Right ventricle myocardium superior (tissue), 1 donor: Measurements from ENCODE around the gene USF1. TPM values are rescaled to one million over a fixed set of nuclear protein-coding genes. Genes with fewer than 3 reads are reported as not detected.
A peak's percentile ranks its signal among the peaks of the same experiment; 100 is the strongest.
"Not testable (repeated sequence)": the region's sequence is repeated elsewhere in the genome, so short reads cannot be mapped to it uniquely, and the experiment has no call there.

Experiments used
- ATAC-seq: fragments of 200-7000 bp; cut with Tn5 transposase; one replicate; pipeline ENCODE4 v1.9.1; 2020; ENCODE audit warnings: mild to moderate bottlenecking; ENCODE audit not compliant: poor library complexity
- DNase-seq: peaks from one replicate; pipeline ENCODE4 v3.0.0-alpha.2; 2020
- intact Hi-C: fragments of 100-400 bp; cut with DNase I; formaldehyde crosslinking; loops from one replicate; pipeline ENCODE4 v1.11.2; 2022
- total RNA-seq: library from RNA; stranded (reverse); fragmentation: NEBNext Ultra II Directional; extraction: Animal tissue kit (Norgen Biotek cat#: 25700); gene quantifications from one replicate; pipeline ENCODE4 v1.2.1, GENCODE V29; 2021
- donor health status: DM: no; HTN: yes; CAD: no; lungs with severe emphysema.

Gene USF1
- total RNA-seq, 1 donor from 2014 or later: 28.4 TPM

DNA sequence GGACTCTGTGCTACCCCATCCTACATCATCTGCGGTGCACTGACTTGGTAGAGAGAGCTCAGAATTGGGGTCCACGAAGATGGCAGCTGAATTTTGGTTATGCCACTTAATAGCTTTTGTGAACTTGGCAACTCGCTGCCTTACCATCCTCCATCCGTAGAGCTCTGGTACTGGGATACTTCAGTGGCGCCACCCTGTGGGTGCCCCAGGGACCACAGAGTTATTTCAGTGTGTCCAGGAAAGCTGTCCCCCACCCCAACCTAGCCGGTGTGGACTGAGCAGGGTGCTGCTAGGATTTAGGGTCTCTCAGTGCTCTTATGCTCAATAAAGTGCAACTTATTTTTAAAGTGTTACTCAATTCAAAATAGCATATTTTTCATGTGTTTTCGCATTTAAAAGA, 9.0 kb upstream of the USF1 start:
- no peak for DNase-seq
- intact Hi-C loops: no loop called here

DNA sequence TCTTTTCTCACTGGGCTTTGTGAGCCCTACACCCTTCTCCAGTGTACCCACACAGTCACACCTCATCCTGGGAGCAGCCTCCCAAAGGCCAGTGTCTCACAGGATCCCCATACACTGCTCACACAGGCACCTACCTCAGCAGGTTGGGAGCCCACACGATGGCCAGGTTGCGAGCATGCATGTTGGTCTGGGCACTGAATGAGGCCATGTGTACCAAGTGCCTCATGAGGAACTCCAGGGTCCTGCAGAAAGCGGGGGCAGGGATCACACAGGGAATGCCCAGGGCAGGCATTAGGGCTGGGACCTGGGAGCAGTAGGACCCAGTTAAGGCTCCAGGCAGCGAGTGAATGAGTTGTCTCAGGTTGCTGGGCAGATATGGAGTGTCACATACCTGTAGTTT, 8.5 kb upstream of the USF1 start:
- ATAC-seq (no peak), DNase-seq (no peak)
- intact Hi-C loops: no loop called here

More for the DNA sequence above, 9.0 kb upstream of the USF1 start:
- ATAC-seq: no peak

DNA sequence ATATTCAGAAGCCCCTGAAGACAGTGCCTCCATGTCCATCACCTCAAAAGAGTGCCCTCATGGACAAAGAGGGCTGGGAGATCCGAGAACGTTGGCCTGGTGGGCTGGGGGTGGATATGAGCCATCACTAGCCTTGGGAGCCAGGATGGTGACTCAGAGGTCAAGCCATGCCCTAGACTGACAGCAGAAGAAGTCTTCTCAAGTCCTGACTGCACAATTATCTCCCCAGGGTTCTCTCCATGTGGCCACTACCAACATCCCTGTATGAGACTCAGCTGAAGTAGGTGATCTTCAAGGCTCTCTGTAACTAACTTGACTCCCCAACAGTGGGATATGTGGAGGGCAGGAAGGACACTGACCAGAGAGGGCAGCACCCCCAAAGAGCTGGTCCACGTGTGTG, 7.1 kb upstream of the USF1 start:
- DNase-seq (no peak), ATAC-seq (no peak)
- intact Hi-C loops: no loop called here

DNA sequence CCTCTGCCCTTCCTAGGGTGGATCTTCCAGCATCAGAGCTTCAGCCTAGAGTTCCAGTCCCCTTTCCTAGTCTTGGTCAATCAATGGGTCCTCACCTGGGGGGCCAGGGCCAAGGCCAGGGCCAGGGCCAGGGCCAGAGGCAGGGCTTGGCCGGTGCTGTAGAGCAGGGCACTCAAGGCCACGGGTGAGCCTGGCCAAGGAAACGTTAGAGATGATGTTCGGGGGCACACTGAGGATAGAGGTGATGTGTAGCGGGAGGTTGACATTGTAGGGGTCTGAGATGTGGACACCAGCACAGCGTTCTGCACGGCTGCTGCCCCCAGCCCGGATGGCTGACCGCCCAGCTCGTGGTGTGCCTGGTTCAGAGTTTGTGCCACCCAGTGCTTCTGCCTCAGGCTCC, 5.4 kb upstream of the USF1 start:
- no peak for ATAC-seq
- intact Hi-C loops: no loop called here

DNA sequence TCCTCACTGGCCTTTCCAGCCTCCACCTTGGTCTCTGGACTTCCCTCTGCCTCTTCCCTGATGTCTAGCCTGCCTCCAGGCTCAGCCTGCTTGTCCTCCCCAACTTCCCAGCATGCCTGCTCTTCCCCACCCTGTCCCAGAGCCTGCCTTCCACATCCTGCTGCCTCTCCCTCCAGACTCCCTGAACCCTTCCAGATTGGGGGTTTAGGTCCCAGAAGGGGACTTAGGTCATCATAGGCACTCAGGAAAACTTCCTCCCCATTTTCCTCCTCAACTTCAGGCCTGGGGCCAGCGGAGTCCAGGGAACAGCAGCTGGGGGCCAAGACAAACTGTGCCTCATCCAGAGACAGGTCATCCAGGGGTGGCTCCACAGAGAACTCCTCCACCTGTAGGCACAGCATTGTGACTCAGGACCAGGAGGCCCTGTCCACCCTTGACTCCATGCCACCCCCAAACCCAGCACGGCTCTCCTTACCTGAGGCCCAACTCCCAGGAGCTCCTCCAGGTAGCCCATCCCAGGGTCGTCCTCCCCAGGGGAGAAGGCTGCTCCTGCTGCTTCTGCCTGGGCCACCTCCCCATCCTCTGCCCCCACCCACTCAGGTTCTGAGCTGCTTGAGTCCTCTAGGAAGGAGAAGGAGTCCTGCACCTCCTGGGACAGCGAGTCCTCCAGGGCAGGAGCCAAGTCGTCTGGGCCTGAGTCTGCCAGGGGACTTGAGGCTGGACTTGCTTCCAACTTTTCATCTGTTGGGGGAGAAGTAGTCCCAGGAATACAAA, 3.4 kb upstream of the USF1 start:
- intact Hi-C loops: loop anchor here (5.0 kb wide), 1 partner anchor 48 kb away; the partner anchor contains the start of gene KLHDC9
- ATAC-seq (no peak), DNase-seq (no peak)

More for the DNA sequence above, 5.4 kb upstream of the USF1 start:
- DNase-seq: no peak

DNA sequence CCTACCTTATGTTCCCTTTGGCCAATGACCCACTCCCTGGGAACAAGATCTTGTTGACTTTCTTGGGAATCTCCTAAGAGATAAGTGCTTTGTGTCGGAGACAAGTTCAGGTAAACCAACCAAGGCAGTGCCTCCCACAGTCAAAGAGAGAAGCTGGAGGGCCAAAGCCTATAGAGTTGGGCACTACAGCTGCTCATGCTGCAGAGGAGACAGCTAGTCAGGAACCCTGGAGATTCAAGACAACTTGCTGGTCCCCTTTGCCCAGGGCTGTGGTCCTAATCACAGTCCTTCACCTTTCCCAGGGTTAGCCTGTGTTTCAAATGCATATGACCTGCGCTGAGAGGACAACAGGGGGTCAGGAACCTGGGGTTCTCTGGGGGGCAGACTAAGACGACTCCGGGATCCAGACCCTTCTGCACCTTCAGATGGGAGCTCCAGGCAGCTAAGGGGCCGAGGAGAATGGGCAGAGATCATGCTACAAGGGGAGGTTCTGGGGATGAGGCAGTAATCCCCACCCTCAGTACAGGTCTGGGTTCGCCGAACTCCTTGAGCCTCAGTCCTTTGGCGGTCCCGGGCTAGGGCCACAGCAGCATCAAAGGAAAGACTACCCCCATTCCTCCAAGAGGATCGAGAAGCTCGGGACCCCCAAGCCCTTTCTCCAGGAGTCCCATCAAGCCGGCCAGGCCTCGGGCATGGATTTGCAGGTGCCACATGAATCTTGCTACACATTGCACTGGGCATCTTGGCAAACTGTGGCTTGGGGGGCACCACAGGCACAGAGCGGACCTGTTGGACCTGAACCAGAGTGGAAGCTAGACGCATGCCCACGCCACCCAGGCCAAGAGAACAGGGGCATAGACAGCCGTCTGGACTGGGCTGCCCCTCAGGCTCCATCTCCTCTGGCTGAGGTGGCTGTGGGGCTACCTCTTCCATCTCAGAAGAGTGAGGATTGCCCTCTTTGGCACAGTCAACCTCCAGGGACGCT, 2.0 kb upstream of the USF1 start:
- intact Hi-C loops: loop anchor here (5.0 kb wide), 1 partner anchor 50 kb away; the partner anchor contains the start of gene KLHDC9
- no peak for ATAC-seq
- peak; percentile 41 for DNase-seq

DNA sequence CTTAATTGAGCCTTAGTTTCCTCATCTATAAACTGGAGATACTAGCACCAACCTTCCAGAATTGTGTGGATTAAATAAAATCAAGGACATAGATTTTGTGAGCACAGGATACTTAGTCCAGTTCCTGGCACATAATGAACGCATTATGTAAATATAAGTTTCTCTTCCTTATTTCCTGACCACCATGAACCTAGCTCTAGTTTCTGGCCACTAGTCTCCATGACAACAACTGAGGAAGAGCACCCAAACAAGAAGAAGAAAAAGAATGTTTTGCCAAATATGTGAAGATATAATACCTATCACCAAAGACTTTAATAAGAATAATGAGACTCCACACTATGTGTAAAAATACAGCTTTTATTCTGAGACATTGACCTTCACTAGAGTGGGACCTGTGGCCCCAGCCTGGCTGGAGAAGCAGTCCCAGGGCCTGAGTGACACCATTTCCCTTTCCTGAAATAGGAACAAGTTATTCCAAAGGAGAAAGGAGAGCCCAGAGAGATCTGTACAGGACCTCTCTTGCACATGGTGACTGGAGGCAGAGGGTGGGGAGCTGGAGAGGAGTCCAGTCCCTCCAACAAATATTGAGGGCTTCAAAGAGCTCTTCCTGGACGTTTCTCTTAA, 940 bp upstream of the USF1 start:
- no peak for ATAC-seq
- no peak for DNase-seq
- intact Hi-C loops: loop anchor here (5.0 kb wide), 1 partner anchor 51 kb away; the partner anchor contains the start of gene KLHDC9

DNA sequence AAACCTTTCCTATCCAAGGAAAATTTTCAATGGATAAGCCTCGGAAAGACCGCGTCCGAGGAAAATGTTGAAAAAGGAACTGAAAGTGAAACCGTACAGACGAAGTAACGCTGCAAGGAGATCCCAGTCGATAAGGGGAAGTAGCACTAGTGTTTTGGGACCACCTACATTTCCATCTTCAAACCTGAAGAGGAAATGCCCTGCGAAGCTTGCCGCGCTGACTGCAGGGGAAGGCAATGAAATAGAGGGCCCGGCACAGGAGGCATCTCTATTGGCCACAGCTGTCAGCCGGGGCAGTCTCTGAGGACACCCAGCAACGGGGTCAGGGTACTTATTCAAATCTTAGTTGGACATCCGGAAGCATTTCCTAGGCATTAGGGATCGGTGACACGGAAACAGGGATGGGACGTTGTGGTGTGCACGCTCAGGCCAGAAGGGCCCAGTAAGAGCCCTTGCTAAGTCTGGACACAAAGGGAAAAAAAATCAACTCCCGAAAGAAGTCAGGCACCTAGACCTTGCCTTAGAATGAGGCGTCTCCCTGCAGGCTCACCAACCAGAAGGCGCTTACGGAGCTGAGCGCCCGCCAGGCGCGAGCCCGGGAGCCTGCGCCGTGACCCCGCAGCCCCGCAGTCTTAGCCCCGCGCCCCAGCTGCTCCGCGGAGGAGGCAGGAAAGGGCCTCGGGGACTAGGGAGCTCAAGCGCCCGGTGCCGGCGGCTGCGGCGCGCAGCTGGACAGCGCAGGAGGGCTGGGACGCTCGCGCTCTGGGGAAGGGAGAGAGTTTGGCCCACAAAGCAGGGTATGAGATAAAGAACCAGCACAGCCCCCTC, 655 bp downstream of the USF1 start:
- DNase-seq (peak; percentile 81), ATAC-seq (peak; percentile 68)
- intact Hi-C loops: loop anchor here (5.0 kb wide), 1 partner anchor 52 kb away; the partner anchor contains the start of gene KLHDC9

DNA sequence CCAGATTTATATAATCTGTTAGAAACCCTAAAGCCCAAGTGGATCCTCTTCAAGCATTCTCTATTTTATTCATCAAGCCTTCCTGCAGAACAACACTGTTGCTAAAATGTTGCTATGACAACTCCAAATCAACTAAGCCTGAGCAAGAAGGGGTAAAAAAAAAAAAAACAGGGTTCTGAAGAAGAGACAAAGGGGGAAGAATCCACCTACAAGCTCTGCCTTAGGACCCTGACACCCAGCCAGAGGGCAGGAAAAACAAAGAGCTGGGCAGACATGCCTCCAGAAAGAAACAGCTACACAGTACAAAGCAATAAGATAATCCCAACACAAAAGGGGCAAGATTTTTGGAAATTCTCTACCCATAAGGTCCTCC, 1.3 kb downstream of the USF1 start:
- DNase-seq (no peak), ATAC-seq (no peak)
- intact Hi-C loops: no loop called here

DNA sequence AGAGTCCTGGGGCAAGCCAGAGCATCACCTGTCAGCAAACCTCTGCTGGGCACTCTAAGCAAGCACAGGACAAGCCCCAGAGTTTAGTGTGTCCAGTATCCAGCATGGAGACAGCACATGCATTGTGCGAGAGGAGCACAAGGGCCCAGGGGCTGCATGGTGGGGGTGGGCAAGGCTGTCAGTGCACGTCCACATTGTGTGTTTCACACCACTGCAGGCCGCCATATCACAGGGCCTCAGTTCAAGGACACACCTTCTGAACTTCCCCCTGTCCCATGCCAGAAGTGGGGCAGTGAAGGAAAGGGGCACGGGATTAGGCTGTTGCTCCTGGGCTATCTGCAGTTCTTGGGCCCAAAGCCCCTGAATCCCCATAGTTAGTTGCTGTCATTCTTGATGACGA, 6.2 kb downstream of the USF1 start:
- intact Hi-C loops: no loop called here
- DNase-seq: no peak
- no peak for ATAC-seq

DNA sequence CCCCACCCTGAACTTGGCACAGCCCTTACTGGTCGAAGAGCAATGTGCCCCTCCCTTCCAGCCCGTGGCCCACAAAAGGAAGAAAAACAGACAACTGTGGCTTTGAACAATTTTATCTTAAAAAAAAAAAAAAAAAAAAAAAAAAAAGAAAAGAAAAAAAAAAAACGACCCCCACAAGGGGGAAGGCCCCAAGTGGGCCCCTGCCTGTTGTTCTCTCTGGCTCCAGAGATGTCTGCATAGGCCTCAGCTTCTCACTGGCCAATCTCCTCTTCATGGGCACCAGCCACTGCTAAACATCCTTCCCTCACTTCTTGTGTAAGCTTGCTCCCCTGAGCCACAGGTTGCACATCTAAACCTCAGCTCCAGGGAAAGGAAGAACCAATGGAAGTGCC, 6.6 kb downstream of the USF1 start:
- no peak for ATAC-seq
- intact Hi-C loops: no loop called here
- no peak for DNase-seq

DNA sequence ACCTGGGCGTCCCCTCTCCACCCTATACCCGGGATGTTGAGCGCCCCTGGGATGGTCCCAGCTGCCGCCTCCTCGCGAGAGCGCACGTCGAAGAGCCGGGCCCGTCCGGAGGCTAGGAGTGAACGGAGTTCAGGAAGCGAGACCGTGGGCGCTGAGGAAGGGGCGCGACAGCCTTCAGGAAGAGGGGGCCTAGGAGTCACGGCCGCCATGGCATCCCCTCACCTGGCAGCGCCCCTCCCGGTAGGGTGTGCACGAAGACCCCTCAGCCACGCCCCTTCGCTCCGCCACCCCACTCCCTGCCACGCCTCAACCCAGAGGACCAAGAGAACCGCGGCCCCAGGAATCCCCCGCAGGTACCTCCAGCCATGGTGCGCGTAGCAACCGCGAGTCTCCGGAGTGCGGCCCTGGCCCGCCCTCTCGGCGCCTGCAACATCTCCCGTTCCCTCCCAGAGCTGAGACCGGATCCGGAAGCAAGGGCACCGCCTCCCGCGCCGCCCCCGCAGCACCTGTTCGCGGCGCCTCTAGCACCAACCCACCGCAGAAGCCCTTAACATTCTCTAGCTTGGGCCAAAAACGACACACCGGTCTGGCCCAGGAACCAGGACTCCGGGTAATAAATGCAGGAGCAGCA, 7.1 kb downstream of the USF1 start, which contains the start of gene TSTD1:
Gene TSTD1, minus strand, starts transcription at position 442 of the 631 bp plus-strand sequence. Its CDS starts 75 bp downstream, at position 367.
- DNase-seq (peak; percentile 68), ATAC-seq (peak; percentile 79)
- intact Hi-C loops: no loop called here

DNA sequence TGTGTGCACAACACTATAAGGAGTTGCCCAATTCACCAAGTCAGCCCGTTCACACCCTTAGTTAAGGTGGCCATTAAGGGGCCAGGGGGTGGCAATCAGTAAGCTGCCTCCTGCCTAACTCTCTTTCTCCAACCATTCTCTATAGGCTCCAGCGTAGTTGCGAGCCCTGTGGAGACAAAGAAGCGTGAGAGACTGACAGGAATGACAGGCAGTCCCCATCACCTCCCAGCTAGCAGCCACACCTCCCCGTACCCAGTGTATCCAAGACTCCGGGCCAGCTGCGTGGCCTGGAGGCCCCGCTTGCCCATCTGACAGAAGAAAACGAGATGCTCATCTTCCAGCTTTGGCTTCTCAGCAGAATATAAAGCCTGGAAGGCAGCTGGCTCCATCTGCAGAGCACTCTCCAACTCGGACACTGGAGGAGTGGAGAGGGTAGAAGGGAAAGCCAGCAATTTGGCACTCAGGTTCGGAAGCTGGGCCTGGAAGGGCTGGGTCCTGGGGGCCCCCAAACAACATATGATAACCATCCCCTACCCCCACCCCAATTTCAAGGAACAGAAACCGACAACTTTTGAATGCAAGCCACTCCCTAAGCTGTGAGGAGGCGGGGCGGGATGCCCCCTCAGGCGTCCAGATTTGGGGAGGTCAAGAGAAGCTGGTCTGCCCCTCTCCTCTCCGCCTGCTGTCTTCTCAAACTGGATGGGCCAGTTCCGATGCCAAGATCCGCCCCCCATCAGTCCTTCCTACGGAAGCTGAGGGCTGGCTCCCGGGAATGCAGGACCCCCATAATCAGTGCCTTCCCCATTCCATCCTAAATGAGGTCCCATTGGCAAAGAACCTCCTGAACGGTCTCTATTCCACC, 7.9 kb downstream of the USF1 start:
- intact Hi-C loops: no loop called here
- DNase-seq: no peak
- no peak for ATAC-seq

DNA sequence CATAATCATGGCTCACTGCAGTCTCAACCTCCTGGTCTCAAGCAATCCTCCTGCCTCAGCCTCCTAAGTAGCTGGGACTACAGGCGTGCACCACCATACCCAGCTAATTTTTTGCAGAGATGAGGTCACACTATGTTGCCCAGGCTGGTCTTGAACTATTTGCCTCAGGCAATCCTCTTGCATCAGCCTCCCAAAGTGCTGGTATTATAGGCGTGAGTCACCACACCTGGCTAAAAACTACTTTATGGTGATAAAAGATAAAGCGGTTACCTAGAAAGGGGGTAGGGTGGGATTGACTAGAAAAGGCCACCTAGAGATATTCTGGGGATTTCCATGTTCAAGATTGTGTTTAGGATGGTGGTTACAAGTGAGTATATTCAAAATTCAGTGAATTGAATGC, 12.0 kb downstream of the USF1 start:
- no peak for ATAC-seq
- intact Hi-C loops: no loop called here
- DNase-seq: no peak

DNA sequence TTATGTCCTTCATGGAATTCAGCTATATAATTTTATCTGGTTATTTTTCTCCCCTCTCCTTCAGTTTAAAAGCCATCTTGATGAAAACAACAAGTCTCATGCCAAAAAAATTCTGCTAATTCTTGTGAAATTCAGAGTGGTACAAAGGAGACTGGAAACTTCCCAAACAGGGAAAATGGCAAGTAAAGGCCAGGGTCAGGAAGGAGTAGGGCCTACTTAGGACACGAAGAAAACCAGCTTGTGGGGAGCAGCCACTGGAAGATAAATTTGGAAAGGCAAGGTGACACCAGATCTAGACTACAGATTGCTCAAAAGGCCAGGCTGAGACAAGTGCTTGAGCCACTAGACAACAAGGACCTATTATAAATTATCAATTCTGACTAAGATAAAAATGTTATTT, 13.4 kb downstream of the USF1 start:
- intact Hi-C loops: no loop called here
- ATAC-seq (no peak), DNase-seq (no peak)

DNA sequence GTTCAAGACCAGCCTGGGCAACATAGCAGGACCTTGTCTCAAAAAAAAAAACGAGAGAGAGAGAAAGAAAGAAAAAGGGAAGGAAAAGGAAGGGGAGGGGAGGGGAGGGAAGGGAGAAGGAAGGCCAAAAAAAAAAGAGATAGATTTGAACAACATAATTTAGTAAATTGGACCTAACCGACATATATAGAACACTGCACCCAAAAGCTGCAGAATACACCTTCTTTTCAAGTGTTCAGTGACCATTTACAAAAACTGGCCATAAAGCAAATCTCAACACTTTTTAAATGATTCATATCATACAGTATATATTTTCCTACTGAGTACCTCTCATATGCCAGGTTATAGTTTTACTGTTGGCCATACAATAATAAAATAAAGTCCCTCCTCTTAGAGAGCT, 13.9 kb downstream of the USF1 start:
- DNase-seq (no peak), ATAC-seq (no peak)
- intact Hi-C loops: no loop called here

DNA sequence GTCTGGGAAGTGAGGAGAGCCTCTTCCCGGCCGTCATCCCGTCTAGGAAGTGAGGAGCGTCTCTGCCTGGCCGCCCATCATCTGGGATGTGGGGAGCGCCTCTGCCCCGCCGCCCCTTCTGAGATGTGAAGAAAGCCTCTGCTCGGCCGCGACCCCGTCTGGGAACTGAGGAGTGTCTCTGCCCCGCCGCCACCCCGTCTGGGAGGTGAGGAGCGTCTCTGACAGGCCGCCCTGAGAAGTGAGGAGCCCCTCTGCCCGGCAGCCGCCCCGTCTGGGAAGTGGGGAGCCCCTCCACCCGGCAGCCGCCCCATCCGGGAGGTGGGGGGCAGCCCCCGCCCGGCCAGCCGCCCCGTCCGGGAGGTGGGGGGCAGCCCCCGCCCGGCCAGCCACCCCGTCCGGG, 16.3 kb downstream of the USF1 start:
- DNase-seq, ATAC-seq, intact Hi-C loops: not testable (repeated sequence)
